GM10847 (cell line): ENCODE data around the gene HSD17B4.

Experiments
- POLR2A ChIP-seq: IDR thresholded peaks from 2 replicates; pipeline ENCODE4 v1.6.1; 2011; ENCODE audit not compliant: insufficient read length; ENCODE audit errors: extremely low read depth

The HSD17B4 gene

DNA sequence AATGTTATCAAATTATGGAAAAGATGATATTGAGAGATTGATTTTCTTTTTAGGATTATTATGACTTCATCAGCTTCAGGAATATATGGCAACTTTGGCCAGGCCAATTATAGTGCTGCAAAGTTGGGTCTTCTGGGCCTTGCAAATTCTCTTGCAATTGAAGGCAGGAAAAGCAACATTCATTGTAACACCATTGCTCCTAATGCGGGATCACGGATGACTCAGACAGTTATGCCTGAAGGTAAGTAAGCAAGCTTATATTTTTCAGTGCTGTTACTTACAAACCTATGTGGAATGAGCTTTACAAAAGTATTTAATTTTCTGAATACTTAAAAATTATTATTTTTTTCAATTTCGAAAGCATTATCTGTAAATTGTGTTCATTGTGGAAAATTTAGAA, 26.5 kb downstream of the HSD17B4 start:
- TF ChIP-seq POLR2A: no peak

DNA sequence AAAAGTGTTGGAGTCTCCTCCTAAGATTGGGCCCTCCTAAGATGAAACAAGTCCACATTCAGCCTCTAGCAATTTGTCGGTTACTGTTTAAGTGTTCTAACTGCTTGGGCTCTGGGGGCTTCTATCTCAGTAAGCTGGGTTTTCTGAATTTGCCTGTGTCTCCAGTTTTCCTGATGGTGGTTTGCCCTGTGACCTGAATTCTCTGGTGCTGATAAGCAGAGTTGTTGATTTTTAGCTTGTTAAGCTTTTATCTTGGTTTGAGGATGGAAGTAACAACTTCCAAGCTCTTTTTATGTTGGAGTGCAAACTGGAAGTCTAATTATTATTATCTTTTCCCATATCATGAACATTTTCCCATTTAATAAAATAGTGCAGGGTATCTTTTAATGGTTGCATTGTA, 30.9 kb downstream of the HSD17B4 start:
- no peak for TF ChIP-seq POLR2A

DNA sequence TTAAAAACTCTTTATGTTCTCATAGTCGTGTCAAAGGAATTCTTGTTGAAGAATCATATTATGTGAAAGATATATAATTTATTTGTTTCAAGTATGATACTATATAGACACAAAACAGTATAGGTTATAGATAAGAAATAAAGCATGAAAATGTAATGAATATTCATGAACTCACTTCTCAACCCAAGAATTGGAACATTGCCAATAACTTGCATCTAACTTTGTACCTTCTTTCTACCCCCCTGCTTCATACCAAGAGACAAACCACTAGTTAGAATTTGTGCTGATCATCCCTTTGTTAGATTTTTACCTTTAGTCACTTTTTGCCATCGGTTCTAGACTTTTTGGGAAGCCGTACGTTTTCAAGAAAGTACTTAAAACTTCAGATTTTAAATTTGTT, 32.6 kb downstream of the HSD17B4 start:
- no peak for TF ChIP-seq POLR2A

DNA sequence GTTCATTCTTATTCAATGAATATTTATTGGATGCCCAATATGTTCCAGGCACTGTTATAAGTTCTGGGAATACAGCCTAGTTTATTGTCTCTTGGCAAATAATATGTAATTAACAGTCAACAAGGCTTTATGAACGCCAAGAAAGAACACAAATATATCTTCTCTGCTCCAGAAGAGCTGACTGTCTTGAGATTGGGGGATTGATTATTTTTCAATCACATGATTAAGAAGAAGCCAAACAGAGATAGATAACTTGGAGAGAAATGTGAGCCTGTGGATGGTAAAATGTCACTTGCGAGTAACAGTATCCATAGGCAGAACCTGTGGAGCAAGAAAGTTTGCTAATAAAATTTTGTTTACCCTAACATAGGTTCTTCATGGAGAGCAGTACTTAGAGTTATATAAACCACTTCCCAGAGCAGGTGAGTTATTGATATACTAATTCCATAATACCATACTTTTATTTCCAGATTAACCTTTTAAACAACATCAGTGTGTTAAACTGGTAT, 49.4 kb downstream of the HSD17B4 start:
- TF ChIP-seq POLR2A: no peak

DNA sequence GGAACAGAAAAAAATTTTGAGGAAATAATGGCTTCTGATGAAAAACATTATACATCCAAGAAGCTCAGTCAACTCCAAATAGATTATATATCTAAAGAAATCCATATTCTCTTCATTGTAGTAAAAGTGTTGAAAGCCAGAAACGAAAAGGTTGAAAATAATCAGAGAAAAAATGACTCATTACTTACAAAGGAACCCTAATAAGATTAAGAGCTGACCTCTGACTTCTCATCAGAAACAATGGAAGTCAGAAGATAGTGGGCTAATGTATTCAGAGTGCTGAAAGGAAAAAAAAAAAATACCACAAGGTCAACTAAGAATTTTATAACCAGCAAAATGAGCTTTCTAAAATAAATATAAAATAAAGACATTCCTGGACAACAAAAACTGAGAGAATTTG, 60.0 kb downstream of the HSD17B4 start:
- TF ChIP-seq POLR2A: no peak

DNA sequence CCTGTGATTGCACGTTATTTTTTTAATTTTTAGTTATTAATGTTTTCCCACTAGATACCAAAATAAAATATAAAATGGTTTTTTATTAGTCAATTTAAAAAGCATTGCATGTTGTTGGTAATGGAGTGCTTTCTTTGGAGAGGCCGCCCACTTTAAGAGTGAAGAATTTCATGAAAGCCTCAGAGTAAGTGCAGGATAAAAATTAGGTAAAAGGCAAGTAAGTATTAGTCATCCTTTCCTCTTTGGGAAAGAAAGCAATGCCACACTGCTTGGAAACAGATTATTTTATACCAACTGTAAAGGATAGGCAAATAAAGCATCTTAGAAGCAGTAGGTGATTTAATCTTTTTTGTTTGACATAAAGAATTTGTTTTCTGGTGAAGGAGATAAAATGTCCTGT, 62.9 kb downstream of the HSD17B4 start:
- no peak for TF ChIP-seq POLR2A

DNA sequence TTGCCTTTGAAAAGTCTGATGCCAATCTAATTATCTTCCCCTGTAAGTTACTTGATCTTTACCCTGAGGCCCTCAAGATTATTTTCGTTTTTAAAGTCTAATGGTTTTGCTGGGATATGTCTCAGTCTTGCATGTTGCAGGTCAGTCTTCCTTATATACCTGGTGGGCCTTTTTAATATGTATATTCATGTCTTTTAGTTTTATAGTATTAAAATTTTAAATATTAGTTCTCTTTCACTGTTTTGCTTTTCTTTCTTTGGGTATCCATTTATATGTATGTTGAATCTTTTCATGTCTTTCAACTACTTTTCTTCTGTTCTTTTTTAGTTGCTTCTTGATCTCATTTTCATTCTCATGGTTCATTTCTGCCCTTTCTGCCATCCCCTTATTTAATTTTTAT, 68.9 kb downstream of the HSD17B4 start:
- TF ChIP-seq POLR2A: no peak

DNA sequence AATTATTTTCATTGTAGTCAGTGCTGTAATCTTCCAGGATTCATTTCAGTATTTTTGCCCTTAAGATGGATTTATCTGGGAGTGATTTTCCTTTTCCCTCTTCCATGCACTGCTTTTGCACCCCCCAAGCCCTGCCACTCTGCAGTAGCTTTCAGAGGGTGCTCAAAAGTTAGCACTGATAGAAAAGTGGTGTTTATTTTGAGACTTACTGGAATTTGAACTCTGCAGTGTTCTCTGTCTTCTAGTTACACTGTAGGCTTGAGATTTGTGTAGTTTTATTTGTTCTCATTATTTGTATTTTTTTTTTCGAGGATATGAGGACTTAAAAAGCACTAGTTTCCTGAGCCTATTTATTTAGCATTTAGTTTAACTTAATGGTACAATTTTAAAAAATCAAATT, 70.5 kb downstream of the HSD17B4 start:
- no peak for TF ChIP-seq POLR2A

DNA sequence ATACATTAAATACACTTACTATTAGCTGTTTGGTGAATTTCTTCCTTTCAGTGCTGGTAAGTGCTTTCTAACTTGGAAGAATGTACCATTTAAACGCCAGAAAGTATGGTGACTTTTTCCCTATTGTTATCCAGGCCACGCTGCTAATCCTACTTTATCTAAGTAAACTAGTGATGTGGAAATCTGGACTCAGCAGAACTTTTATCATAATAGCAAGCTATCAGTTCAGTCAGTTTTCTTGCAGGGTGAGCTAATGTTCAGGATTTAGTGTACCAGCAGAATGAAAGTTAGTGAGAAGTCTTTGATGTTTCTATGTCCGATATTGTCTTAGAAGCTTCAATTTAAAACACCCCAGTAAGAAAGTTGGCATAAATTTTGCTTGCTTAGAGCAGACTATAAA, 72.2 kb downstream of the HSD17B4 start:
- TF ChIP-seq POLR2A: no peak

- TF ChIP-seq POLR2A: no peak
Measured at GRCh38 chr5:119527351-119527750, 75.1 kb downstream of the HSD17B4 start.

- TF ChIP-seq POLR2A: no peak
Measured at GRCh38 chr5:119529811-119530210, 77.5 kb downstream of the HSD17B4 start.

- TF ChIP-seq POLR2A: no peak
Measured at GRCh38 chr5:119532637-119533036, 80.3 kb downstream of the HSD17B4 start.

DNA sequence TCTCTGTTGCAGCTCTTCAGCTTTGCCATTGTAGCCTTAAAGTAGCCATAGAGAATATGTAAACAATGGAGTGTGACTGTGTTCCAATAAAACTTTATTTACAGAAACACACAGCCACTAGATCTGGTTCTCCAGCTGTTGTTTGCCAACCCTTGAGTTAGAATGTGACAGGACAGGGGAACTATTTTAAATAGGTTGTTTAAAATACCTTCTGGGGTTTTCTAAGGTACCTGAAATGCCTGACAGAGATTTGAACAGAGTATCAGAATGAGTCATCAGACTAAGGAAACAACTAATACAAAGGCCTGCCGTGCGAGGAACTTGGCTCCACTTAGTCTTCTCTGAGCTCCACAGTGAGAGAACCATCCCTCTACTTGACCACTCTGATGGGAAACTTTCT, 85.4 kb downstream of the HSD17B4 start:
- no peak for TF ChIP-seq POLR2A

GRCh38 chr5:119541716-119542115, 89.4 kb downstream of the HSD17B4 start:
- TF ChIP-seq POLR2A: no peak

- no peak for TF ChIP-seq POLR2A
Measured at GRCh38 chr5:119551819-119552218, 99.5 kb downstream of the HSD17B4 start.

GRCh38 chr5:119554597-119554996, 102.3 kb downstream of the HSD17B4 start:
- no peak for TF ChIP-seq POLR2A

GRCh38 chr5:119570910-119571309, 118.6 kb downstream of the HSD17B4 start:
- TF ChIP-seq POLR2A: no peak

DNA sequence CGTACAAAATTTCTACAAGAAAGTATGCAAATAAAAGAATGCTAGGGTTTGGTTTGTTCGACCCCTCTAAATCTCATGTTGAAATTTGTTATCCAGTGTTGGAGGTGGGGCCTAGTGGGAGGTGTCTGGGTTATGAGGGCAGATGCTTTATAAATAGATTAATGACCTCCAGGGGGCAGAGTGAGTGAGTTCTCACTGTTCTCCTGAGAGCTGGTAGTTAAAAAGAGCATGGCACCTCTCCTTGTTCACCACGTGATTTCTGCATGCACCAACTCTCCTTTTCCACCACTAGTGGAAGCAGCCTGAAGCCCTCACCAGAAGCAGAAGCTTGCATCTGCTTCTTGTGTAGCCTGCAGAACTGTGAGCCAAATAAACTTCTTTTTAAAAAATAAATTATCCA, 126.6 kb downstream of the HSD17B4 start:
- TF ChIP-seq POLR2A: no peak
